Mesenchymal stem cell (in vitro differentiated cells and primary cell): Measurements from ENCODE around the gene GADD45B.
"Not testable (repeated sequence)": the region's sequence is repeated elsewhere in the genome, so short reads cannot be mapped to it uniquely, and the experiment has no call there.

Source experiments
- DNase-seq: peaks from one replicate; pipeline ENCODE4 v3.0.0-alpha.2; 2013
- H2AFZ ChIP-seq: one replicate; pipeline ENCODE4 v1.6.1; 2013; ENCODE audit warnings: low read depth, mild to moderate bottlenecking, control low read depth, inconsistent platforms, low read length, moderate library complexity
- H2AK5ac ChIP-seq: 2 replicates; pipeline ENCODE4 v1.6.1; 2013; ENCODE audit warnings: low read length, moderate library complexity, mild to moderate bottlenecking, inconsistent platforms; ENCODE audit not compliant: severe bottlenecking
- H2BK120ac ChIP-seq: one replicate; pipeline ENCODE4 v1.6.1; 2013; ENCODE audit warnings: low read depth, mild to moderate bottlenecking, inconsistent platforms, low read length, moderate library complexity
- H2BK12ac ChIP-seq, 2 experiments: one replicate each; pipeline ENCODE4 v1.6.1; 2013; ENCODE audit warnings: inconsistent platforms in 2 of 2, low read length in 2 of 2, mild to moderate bottlenecking in 2 of 2, moderate library complexity in 2 of 2, control low read depth in 1 of 2
- H2BK15ac ChIP-seq: one replicate; pipeline ENCODE4 v1.6.1; 2013; ENCODE audit warnings: mild to moderate bottlenecking, low read depth, inconsistent platforms; ENCODE audit not compliant: poor library complexity, severe bottlenecking
- H2BK5ac ChIP-seq: 2 replicates; pipeline ENCODE4 v1.6.1; 2013; ENCODE audit warnings: low read depth, mild to moderate bottlenecking, low read length, control low read depth, inconsistent platforms; ENCODE audit not compliant: poor library complexity, severe bottlenecking
- H3K14ac ChIP-seq, 2 experiments: one replicate each; pipeline ENCODE4 v1.6.1; 2013; ENCODE audit warnings: inconsistent platforms in 2 of 2, low read length in 2 of 2, control low read depth in 1 of 2, mild to moderate bottlenecking in 1 of 2, moderate library complexity in 1 of 2
- H3K18ac ChIP-seq, 2 experiments: one replicate each; pipeline ENCODE4 v1.6.1; 2013; ENCODE audit warnings: inconsistent platforms in 2 of 2, low read length in 2 of 2, control low read depth in 1 of 2, low read depth in 1 of 2, mild to moderate bottlenecking in 1 of 2
- H3K23ac ChIP-seq, 2 experiments: one replicate each; pipeline ENCODE4 v1.6.1; 2013; ENCODE audit warnings: inconsistent platforms in 2 of 2, low read length in 2 of 2, mild to moderate bottlenecking in 2 of 2, moderate library complexity in 2 of 2, control low read depth in 1 of 2
- H3K27ac ChIP-seq: 2 replicates; pipeline ENCODE4 v1.5.1; 2013; ENCODE audit warnings: mild to moderate bottlenecking, moderate library complexity, low read length, control low read depth, inconsistent platforms; ENCODE audit not compliant: poor library complexity, severe bottlenecking
- H3K27me3 ChIP-seq, 2 experiments: 2 replicates each; pipeline versions ENCODE4 v1.6.1 to v1.7.0; 2013; ENCODE audit warnings: low read length in 2 of 2, mild to moderate bottlenecking in 2 of 2, moderate library complexity in 2 of 2, control low read depth in 1 of 2, inconsistent platforms in 1 of 2; ENCODE audit not compliant: control insufficient read depth in 1 of 2, insufficient read depth in 1 of 2
- H3K36me3 ChIP-seq, 2 experiments: 2 replicates each; pipeline versions ENCODE4 v1.6.1 to v1.7.0; 2013; ENCODE audit warnings: low read length in 2 of 2, control low read depth in 1 of 2, inconsistent platforms in 1 of 2, low read depth in 1 of 2, mild to moderate bottlenecking in 1 of 2; ENCODE audit not compliant: insufficient read depth in 2 of 2, control insufficient read depth in 1 of 2
- H3K4ac ChIP-seq, 2 experiments: one replicate each; pipeline ENCODE4 v1.6.1; 2013; ENCODE audit warnings: inconsistent platforms in 2 of 2, low read length in 2 of 2, mild to moderate bottlenecking in 2 of 2, moderate library complexity in 2 of 2, control low read depth in 1 of 2, low read depth in 1 of 2
- H3K4me1 ChIP-seq: 2 replicates; pipeline ENCODE4 v1.6.1; 2013; ENCODE audit warnings: low read depth, low read length, control low read depth; ENCODE audit not compliant: control insufficient read depth, insufficient read depth
- H3K4me2 ChIP-seq: 2 replicates; pipeline ENCODE4 v1.6.1; 2013; ENCODE audit warnings: low read length, mild to moderate bottlenecking, inconsistent platforms; ENCODE audit not compliant: poor library complexity, severe bottlenecking
- H3K4me3 ChIP-seq, 2 experiments: 2 replicates each; pipeline versions ENCODE4 v1.5.1 to v1.7.0; 2013; ENCODE audit warnings: low read length in 2 of 2, mild to moderate bottlenecking in 2 of 2, control low read depth in 1 of 2, low read depth in 1 of 2; ENCODE audit not compliant: insufficient read depth in 1 of 2
- H3K79me1 ChIP-seq: replicated peaks from 2 replicates; pipeline ENCODE4 v1.6.1; 2013; ENCODE audit warnings: mild to moderate bottlenecking, control low read depth, low read length, inconsistent platforms; ENCODE audit not compliant: poor library complexity, severe bottlenecking
- H3K9ac ChIP-seq: 2 replicates; pipeline ENCODE4 v1.7.0; 2013; ENCODE audit warnings: mild to moderate bottlenecking, low read length, moderate library complexity
- H3K9me3 ChIP-seq: 2 replicates; pipeline ENCODE4 v1.7.0; 2013; ENCODE audit warnings: mild to moderate bottlenecking, low read length; ENCODE audit not compliant: control insufficient read depth
- H4K8ac ChIP-seq: one replicate; pipeline ENCODE4 v1.6.1; 2013; ENCODE audit warnings: inconsistent platforms, mild to moderate bottlenecking, low read length, moderate library complexity
- H4K91ac ChIP-seq: one replicate; pipeline ENCODE4 v1.6.1; 2013; ENCODE audit warnings: mild to moderate bottlenecking, low read length, inconsistent platforms
- WGBS: methylation state at CpG from one replicate; pipeline ENCODE4 v1.1.7; 2013; ENCODE audit warnings: mixed read lengths; 5-methylcytosine and 5-hydroxymethylcytosine counted together

Gene GADD45B

DNA sequence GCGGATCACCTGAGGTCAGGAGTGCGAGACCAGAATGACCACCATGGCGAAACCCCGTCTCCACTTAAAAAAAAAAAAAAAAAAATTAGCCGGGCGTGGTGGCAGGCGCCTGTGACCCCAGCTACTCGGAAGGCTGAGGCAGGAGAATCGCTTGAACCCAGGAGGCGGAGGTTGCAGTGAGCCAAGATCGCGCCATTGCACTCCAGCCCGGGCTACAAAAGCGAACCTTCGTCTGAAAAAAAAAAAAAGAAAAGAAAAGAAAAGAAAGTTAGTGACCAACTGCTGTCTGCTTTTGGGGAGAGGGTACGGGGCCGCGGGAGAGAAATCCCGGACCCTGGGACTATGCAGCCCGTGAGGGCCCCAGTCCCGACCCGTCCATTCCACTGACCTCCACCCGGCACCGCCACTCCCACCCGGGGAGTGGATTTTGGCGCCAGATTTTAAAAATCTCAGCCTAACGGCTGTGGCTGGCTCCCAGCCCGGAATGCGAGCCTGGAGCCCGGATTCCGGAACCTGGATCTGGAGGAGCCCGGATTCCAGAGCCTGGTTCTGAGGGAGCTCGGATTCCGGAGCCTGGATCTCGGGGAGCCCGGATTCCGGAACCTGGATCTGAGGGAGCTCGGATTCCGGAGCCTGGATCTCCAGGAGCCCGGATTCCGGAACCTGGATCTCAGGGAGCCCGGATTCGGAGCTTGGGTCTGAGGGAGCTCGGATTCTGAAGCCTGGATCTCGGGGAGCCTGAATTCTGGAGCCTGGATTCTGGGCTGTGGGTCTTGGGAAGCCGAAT, 13.1 kb upstream of the GADD45B start:
- no peak overlapping the region for H2AK5ac ChIP-seq
- H2BK5ac ChIP-seq = no peak overlapping the region
- peak overlapping the region in 1 of 2 experiments; percentile 54 for H3K18ac ChIP-seq
- peak; percentile 98 for DNase-seq
- peak overlapping the region; percentile 90 for H3K4me2 ChIP-seq
- H2BK12ac ChIP-seq = no peak overlapping the region
- peaks cover 1% of the 10 kb centered on the region for H3K79me1 ChIP-seq
- H3K9ac ChIP-seq = peak overlapping the region; percentile 82
- peaks cover 7% of the 10 kb centered on the region for H3K4me1 ChIP-seq
- H3K14ac ChIP-seq = no peak overlapping the region
- H2BK15ac ChIP-seq = peak overlapping the region; percentile 80
- peak overlapping the region; percentile 79 for H2BK120ac ChIP-seq
- no peak overlapping the region for H4K8ac ChIP-seq
- no peak overlapping the region for H2AFZ ChIP-seq
- no peaks in the 10 kb centered on the region for H3K27me3 ChIP-seq
- WGBS = 5% methylated on average over 40 of the region's 46 CpGs
- no peak overlapping the region for H3K23ac ChIP-seq
- no peaks in the 10 kb centered on the region for H3K36me3 ChIP-seq
- H4K91ac ChIP-seq = peak overlapping the region; percentile 3
- no peak overlapping the region for H3K4ac ChIP-seq
- H3K27ac ChIP-seq = peak overlapping the region; percentile 25
- no peaks in the 10 kb centered on the region for H3K9me3 ChIP-seq
- H3K4me3 ChIP-seq = peak overlapping the region; percentile 51 to 86

GRCh38 chr19:2463694-2464093, 12.2 kb upstream of the GADD45B start:
- not testable (repeated sequence) for H2BK12ac ChIP-seq, H3K18ac ChIP-seq, H3K4me2 ChIP-seq, H3K27ac ChIP-seq, H3K9me3 ChIP-seq, H3K9ac ChIP-seq, H2BK5ac ChIP-seq, H3K4me1 ChIP-seq, H3K27me3 ChIP-seq, H4K8ac ChIP-seq, H4K91ac ChIP-seq, H2BK15ac ChIP-seq, DNase-seq, H3K14ac ChIP-seq, H2BK120ac ChIP-seq, H3K4me3 ChIP-seq, H3K23ac ChIP-seq, H2AFZ ChIP-seq, H3K36me3 ChIP-seq, H3K79me1 ChIP-seq, H3K4ac ChIP-seq
- 94% methylated on average over 5 of the region's 5 CpGs for WGBS
- H2AK5ac ChIP-seq = peak overlapping the region; percentile 47

DNA sequence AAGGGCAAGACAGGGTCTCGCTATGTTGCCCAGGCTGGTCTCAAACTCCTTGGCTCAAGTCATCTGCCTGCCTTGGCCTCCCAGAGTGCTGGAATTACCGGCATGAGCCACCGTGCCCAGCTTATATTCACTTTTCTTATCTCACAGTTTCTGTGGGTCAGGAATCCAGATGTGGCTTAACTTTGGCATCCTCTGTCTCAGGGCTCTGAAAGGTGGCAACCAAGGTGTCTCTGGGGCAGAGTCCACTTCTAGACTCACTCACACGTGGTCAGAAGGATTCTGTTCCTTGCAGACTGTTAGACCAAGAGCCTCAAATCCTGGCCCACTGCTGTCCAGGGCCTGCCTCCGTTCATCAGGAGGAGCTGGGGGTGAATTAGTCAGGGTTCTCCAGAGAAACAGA, 11.5 kb upstream of the GADD45B start:
- no peak for DNase-seq
- no peak overlapping the region for H4K8ac ChIP-seq
- WGBS = 81% methylated on average over 5 of the region's 5 CpGs
- H3K9ac ChIP-seq = peak overlapping the region; percentile 24
- H3K9me3 ChIP-seq = no peaks in the 10 kb centered on the region
- no peak overlapping the region for H3K14ac ChIP-seq
- H2AFZ ChIP-seq = no peak overlapping the region
- H2BK5ac ChIP-seq = no peak overlapping the region
- no peak overlapping the region for H2BK12ac ChIP-seq
- H2BK120ac ChIP-seq = no peak overlapping the region
- H3K79me1 ChIP-seq = peaks cover 1% of the 10 kb centered on the region
- H3K4me1 ChIP-seq = peaks cover 10% of the 10 kb centered on the region
- no peak overlapping the region for H2BK15ac ChIP-seq
- H3K36me3 ChIP-seq = no peaks in the 10 kb centered on the region
- no peaks in the 10 kb centered on the region for H3K27me3 ChIP-seq
- no peak overlapping the region for H3K4me3 ChIP-seq
- no peak overlapping the region for H3K4ac ChIP-seq
- H3K23ac ChIP-seq = no peak overlapping the region
- no peak overlapping the region for H3K4me2 ChIP-seq
- no peak overlapping the region for H4K91ac ChIP-seq
- H3K27ac ChIP-seq = no peak overlapping the region
- no peak overlapping the region for H2AK5ac ChIP-seq
- no peak overlapping the region for H3K18ac ChIP-seq

- H3K4ac ChIP-seq = no peak overlapping the region
- H3K36me3 ChIP-seq = no peaks in the 10 kb centered on the region
- no peak overlapping the region for H2BK12ac ChIP-seq
These were observed 7.3 kb upstream of the GADD45B start for GRCh38 chr19:2468596-2468995.

More at GRCh38 chr19:2468596-2468995, 7.3 kb upstream of the GADD45B start:
- Histone ChIP-seq H3K14ac (no peak overlapping the region), H3K18ac (no peak overlapping the region), H2BK15ac (no peak overlapping the region), H2AFZ (no peak overlapping the region), H3K27me3 (no peaks in the 10 kb centered on the region), H3K4me3 (no peak overlapping the region), H4K8ac (no peak overlapping the region), H3K4me2 (no peak overlapping the region), H3K79me1 (no peaks in the 10 kb centered on the region), H3K9ac (no peak overlapping the region), H3K27ac (no peak overlapping the region), H2AK5ac (no peak overlapping the region), H3K9me3 (no peaks in the 10 kb centered on the region), H2BK5ac (no peak overlapping the region), H2BK120ac (no peak overlapping the region), H4K91ac (no peak overlapping the region), H3K4me1 (peaks cover 6% of the 10 kb centered on the region), H3K23ac (no peak overlapping the region)
- 55% methylated on average over 12 of the region's 12 CpGs for WGBS
- no peak for DNase-seq
